Measurements from ENCODE around the gene CDK17. TPM values are rescaled to one million over a fixed set of nuclear protein-coding genes. Genes with fewer than 3 reads are reported as not detected.
A peak's percentile ranks its signal among the peaks of the same experiment; 100 is the strongest.

Gene CDK17
- total and polyA plus RNA-seq, 2 of the 8 experiments (the other 6 are each of a cell fraction or from before 2014, with no cell fraction given), result 5.8 to 20.0 TPM

GRCh38 chr12:96399919-96400630 is at the start of gene CDK17 (continued):
- TF ChIP-seq CHD7 (IDR thresholded peaks at IDR 0.05; ENCODE audit: insufficient replicate concordance, low read length) (no peak), SIX5 (IDR thresholded peaks at IDR 0.05; ENCODE audit: low read depth, low read length) (no peak), PHF8 (conservative IDR thresholded peaks at IDR 0.05; ENCODE audit: low read depth, low read length) (peak; percentile 66), BCL11A (IDR thresholded peaks at IDR 0.05; ENCODE audit: low read depth in 2 of 2, low read length in 2 of 2) (no peak), ASH2L (IDR thresholded peaks at IDR 0.05; ENCODE audit: low read length) (peak; percentile 85), RBBP5 (IDR thresholded peaks at IDR 0.05; ENCODE audit: borderline replicate concordance, low read depth, low read length) (peak; percentile 74; the same call in 1 of the 2 replicates), CHD1 (IDR thresholded peaks at IDR 0.05; ENCODE audit: low read depth, low read length) (no peak), ZNF274 (IDR thresholded peaks at IDR 0.05; ENCODE audit: borderline replicate concordance, extremely low read depth, low read length) (no peak), EP300 (IDR thresholded peaks at IDR 0.05; ENCODE audit: borderline replicate concordance in 1 of 2, low read depth in 2 of 2, low read length in 2 of 2) (no peak), TAF7 (optimal IDR thresholded peaks at IDR 0.05; ENCODE audit: borderline replicate concordance, low read depth, low read length) (no peak)
